GM21576 (cell line): Measurements from ENCODE around the gene FAM200A.
"Not testable (repeated sequence)": the region's sequence is repeated elsewhere in the genome, so short reads cannot be mapped to it uniquely, and the experiment has no call there.

Experiments used
- ATAC-seq: cut with Tn5 transposase; IDR thresholded peaks from one replicate; pipeline ENCODE4 v1.9.1; 2021; ENCODE audit warnings: mild to moderate bottlenecking, moderate library complexity; ENCODE audit not compliant: unreplicated experiment

Gene FAM200A

GRCh38 chr7:99559175-99559915 is 7.4 kb upstream of the FAM200A start:
- ATAC-seq, result no peak

GRCh38 chr7:99558306-99559174 is 6.6 kb upstream of the FAM200A start, which contains the start of gene ZNF655:
Gene ZNF655, plus strand, starts transcription at chr7:99558642. Its CDS starts 1,918 bp downstream, at chr7:99560560.
- ATAC-seq, result peak; percentile 75

- peak; percentile 45 for ATAC-seq
Measured at GRCh38 chr7:99557940-99558305, 6.0 kb upstream of the FAM200A start.

- no peak for ATAC-seq
Measured at GRCh38 chr7:99557196-99557607, 5.3 kb upstream of the FAM200A start.

GRCh38 chr7:99554939-99555338 is 3.0 kb upstream of the FAM200A start:
- ATAC-seq, result no peak

- no peak for ATAC-seq
Measured at GRCh38 chr7:99553039-99553438, 1.1 kb upstream of the FAM200A start.

- no peak for ATAC-seq
Measured at GRCh38 chr7:99551334-99551733, 580 bp downstream of the FAM200A start.

GRCh38 chr7:99549545-99549944 is 2.4 kb downstream of the FAM200A start:
- not testable (repeated sequence) for ATAC-seq

GRCh38 chr7:99545308-99545707 is 6.6 kb downstream of the FAM200A start:
- ATAC-seq, result not testable (repeated sequence)

- ATAC-seq, result no peak
Measured at GRCh38 chr7:99543916-99544315, 8.0 kb downstream of the FAM200A start.

GRCh38 chr7:99543081-99543671 is 8.7 kb downstream of the FAM200A start:
- ATAC-seq, result no peak

GRCh38 chr7:99541212-99541611 is 10.7 kb downstream of the FAM200A start:
- ATAC-seq, result no peak

GRCh38 chr7:99540542-99540941 is 11.4 kb downstream of the FAM200A start:
- no peak for ATAC-seq

- ATAC-seq, result no peak
Measured at GRCh38 chr7:99539213-99539811, 12.6 kb downstream of the FAM200A start.

- ATAC-seq, result no peak
Measured at GRCh38 chr7:99535667-99536066, 16.2 kb downstream of the FAM200A start.

GRCh38 chr7:99531354-99531765 is 20.6 kb downstream of the FAM200A start:
- no peak for ATAC-seq

GRCh38 chr7:99525713-99526440 is 26.0 kb downstream of the FAM200A start:
- ATAC-seq, result no peak

GRCh38 chr7:99521399-99521798 is 30.5 kb downstream of the FAM200A start:
- ATAC-seq, result no peak

- ATAC-seq, result no peak
Measured at GRCh38 chr7:99514050-99514449, 37.9 kb downstream of the FAM200A start.

GRCh38 chr7:99505324-99505662 is 46.6 kb downstream of the FAM200A start:
- ATAC-seq, result no peak
